Measurements from ENCODE around the gene RRBP1.

RRBP1 gene

GRCh38 chr20:17601957-17602356, 80.1 kb downstream of the RRBP1 start:
- no peak for DNase-seq

GRCh38 chr20:17598013-17598550, 84.0 kb downstream of the RRBP1 start:
- DNase-seq: no peak

DNA sequence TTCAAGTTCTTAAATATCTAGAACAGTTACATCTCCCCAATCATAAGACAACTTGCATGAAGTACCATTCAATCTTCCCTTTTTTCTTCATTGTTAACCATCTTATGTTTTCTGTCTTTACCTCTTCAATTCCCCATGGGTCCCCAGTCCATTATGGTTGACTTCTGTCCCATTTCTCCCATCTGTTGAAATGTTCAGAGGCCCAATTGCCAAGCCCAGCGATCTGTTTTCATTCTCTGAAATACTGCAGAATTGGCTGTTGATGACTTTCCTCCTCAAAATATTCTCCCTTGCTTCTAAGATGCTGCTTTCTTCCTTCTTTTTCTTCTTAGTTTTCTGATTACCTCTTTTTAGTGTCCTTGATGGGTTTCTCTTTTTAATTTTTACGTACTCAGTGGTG, 86.2 kb downstream of the RRBP1 start:
- no peak for DNase-seq

GRCh38 chr20:17594443-17594842, 87.6 kb downstream of the RRBP1 start:
- DNase-seq: no peak

DNA sequence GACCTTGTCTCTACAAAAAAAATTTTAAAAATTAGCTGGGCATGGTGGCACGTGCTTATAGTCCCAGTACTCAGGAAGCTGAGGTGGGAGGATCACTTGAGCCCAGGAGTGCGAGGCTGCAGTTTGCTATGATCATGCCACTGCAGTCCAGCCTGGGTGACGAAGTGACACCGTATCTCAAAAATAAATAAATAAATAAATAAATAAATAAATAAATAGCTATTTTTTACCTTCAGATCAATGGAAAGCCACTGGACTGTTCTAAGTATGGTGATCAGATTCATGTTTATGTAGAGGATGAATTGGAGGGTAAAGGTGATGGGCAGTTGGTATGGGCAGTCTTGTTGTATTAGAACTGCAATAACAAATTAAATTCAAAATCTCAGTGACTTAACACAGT, 88.1 kb downstream of the RRBP1 start:
- no peak for DNase-seq

DNA sequence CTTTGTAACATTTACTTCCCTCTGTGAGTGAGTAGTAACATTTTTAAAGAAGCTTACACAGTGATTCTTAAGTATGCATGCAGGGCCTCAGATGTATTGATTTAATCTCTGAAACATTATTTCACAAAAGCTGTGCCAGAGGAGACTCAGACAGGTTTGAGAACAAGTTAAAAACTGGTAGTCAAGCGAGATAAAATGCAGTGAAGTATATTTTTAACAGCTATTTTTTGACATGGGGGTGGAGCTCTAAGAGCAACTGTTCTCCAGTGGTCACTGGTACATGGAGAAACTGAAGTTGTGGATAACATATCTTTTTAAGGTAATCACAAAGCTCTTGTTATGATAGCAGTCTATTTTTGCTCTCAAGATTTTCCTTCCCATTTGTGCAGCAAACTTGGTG, 91.8 kb downstream of the RRBP1 start:
- DNase-seq: no peak

DNA sequence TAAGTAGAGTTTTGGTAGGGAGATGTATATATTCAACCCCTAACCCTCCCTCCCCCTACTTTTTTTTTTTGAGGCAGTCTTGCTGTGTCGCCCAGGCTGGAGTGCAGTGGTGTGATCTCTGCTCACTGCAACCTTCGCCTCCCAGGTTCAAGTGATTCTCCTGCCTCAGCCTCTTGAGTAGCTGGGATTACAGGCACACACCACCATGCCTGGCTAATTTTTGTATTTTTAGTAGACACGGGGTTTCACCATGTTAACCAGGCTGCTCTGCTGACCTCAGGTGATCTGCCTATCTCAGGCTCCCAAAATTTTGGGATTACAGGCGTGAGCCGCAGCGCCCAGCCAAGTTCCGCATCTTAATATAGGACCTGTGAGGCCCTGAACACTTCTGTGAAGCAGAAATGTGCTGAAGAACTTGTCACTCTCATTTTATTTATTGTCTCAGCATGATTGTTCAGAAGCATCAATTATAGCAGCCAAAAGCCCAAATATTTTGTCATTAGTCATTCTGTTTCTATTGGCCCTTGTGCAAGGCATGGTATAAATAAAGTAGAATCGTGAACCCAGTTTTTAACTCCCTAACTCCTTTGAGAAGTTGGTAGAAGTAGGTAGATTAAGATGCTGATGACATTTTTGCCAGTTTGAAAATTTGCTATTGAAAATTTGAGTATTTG, 92.7 kb downstream of the RRBP1 start:
- no peak for DNase-seq

DNA sequence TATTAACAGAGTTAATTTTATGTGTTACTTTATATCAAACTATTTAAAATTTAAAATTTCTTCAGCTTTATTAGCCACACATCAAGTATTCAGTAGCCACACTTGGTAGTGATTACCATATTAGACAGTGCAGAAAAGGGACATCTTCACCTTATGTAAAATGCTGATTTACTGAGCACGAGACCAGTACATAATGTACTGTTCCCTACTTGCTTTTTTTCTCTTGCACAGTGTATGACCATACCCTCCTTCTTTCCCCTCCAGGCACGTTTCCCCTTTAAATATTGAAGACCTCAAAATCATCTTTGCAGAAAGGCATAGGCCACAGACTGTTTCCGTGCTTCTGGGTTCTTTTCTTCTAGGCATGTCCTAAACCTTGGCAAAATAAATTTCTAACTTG, 94.2 kb downstream of the RRBP1 start:
- DNase-seq: no peak

GRCh38 chr20:17587148-17587547, 94.9 kb downstream of the RRBP1 start:
- no peak for DNase-seq

- no peak for DNase-seq
Observed at GRCh38 chr20:17586250-17586649, 95.8 kb downstream of the RRBP1 start.

GRCh38 chr20:17584689-17585088, 97.4 kb downstream of the RRBP1 start:
- DNase-seq: no peak

GRCh38 chr20:17583126-17583525, 98.9 kb downstream of the RRBP1 start:
- DNase-seq: no peak

- DNase-seq: no peak
Observed at GRCh38 chr20:17580895-17581294, 101.1 kb downstream of the RRBP1 start.

- DNase-seq: no peak
Observed at GRCh38 chr20:17579369-17580039, 102.5 kb downstream of the RRBP1 start.

DNA sequence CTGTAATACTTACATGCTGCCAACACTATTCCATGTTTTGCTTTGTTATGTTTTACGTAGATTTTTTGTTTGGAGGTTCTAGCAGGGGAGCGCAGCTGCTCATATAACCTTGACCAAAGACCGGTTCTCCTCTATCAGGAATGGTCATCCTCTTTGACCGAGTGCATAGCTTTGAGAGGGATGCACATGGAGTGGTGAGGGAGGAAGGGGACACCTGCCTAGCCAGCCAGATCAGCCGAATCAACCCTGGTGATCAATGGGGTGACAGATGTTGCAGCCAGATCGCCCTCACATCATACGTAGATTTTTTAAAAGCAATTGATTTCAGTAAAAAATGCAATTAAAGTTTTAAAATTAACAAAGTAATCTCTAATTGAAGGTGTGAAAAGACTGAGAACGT, 105.8 kb downstream of the RRBP1 start:
- no peak for DNase-seq

DNA sequence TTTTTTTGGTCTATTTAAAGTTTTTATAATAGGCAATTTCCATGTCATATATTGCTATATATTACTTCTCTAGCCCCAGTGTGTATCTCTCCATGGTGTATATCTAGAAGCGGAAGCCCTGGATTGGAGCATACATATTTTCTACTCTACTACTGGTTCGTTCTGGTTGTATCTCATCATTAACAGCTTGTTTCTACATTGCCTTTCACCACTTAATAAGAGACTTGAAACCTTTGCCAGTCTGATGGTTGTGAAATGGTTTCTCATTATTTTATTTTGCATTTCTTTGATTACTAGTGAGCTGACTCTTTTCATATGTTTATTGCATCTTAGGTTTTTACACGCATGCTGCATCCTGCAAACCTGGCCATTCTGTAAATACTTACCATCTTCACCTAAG, 108.6 kb downstream of the RRBP1 start:
- no peak for DNase-seq

DNA sequence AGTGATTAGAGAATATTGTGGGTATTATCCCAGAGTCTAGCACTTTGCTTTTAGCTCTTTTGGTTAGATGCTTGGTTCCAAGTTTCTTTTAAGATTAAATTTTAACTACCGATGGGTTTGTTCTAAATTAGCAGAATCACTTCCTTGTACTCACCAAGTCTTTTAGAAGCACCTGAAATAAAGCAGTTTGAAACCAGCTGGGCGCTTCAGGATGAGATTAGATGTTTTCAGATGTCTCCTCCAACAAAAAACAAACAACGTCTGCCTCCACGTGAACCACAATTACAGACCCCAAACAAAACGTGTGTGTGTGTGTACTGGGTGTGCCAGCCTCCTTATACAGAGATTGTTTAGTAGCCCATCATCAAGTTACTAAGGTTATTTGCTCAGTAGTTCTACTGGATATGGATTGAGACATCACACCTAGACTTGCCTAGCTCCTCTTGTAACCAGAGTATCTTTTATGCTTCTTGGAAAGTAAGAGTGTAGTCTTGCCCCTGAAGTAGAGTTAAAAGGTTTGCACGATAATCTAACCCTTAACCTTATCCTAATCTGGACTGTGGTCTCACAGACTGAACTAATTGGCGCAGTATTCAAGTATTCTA, 109.9 kb downstream of the RRBP1 start:
- no peak for DNase-seq

- DNase-seq: no peak
Observed at GRCh38 chr20:17571153-17571527, 110.9 kb downstream of the RRBP1 start.

DNA sequence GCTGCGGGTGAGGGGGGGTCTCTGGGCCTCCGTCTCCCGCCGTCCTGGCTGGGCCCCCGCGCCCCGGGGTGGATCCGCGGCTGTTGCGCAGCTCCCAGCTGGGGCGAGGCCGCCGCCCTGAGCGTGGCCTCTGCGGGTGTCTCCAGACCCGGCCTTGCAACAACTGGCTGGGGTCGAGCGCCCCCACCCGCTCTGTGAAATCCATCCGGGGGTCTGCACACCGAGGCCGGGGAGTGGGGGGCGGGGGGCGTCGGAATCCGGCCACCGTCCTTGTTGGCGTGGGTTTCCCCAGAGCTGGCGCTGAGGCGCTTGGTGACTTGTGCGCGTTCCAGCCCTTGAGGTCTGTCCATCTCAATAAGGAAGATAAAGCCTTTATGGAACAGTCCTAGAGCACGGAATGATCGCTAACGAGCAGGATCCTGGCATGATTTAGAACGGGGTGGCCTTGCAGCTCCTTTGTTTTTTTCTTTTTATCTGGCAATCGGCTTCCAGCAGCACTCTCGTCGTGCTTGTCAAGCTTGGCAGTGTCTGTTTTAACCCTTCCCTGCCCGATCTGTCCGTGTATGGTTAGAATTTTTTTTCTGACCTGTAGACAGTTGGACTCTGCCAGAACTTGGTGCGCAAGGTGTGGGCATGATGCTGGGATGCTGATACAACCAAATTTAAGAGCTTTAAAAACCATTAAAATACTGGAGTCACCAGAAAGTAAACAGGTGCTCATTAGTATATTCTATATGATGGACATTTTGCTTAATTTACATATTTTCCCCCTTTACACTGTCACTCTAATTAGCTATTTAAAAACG, 111.5 kb downstream of the RRBP1 start:
- DNase-seq: no peak

DNA sequence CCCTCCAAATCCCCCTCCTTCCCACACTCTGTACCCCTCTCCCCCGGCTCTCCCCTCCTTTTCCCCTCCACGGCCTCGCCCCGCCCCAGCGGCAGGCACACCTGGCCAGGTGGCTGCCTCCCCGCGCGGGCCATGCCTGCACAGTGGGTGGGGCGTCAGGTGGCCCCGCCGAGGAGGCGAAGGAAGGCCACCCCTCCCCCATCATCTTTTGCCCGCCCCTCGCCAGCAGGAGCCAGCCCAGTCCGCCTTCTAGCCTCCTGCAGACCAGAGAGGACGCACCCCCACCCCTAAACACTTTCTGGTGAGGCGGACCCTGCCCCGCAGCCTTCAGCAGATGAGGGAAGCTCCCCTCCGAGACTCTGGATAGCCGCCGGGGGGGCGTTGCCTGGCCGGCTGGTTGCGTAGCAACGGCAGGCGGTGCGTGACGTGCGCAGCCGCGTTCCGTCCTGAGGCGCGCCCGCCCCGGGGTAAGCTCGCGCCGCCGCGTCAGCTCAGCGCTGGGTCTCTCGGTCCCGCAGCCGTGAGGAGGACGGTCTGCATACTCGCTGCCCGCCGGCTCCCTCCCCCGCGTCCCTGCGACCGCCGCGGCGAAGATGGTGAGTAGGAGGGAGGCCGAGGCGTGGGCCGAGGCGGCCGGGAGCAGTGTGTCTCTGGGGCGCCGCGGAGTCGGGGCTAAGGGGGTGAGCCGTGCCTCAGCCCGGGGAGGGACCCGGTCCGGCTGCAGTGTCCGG, 112.3 kb downstream of the RRBP1 start, which contains the start of gene DSTN:
Gene DSTN (plus strand): TSS at position 460 of the 731 bp plus-strand sequence. CDS start 134 bp downstream, at position 594.
- DNase-seq: peak; percentile 90

GRCh38 chr20:17568972-17569521, 113.0 kb downstream of the RRBP1 start:
- DNase-seq: no peak
